DND-41 (cell line): ENCODE results near the gene FHIT.

Experiments
- EZH2 ChIP-seq: IDR thresholded peaks from 3 replicates; pipeline ENCODE4 v1.6.1; 2012; ENCODE audit warnings: borderline replicate concordance, low read depth, mild to moderate bottlenecking, moderate library complexity, low read length, inconsistent platforms; ENCODE audit not compliant: severe bottlenecking
- TF ChIP-seq, protein P1 (sequence below): IDR thresholded peaks from 2 replicates; pipeline ENCODE4 v1.5.1; 2012; ENCODE audit warnings: borderline replicate concordance, low read length, moderate library complexity, mild to moderate bottlenecking; ENCODE audit not compliant: poor library complexity, severe bottlenecking; ENCODE audit errors: extremely low read depth

DNA sequence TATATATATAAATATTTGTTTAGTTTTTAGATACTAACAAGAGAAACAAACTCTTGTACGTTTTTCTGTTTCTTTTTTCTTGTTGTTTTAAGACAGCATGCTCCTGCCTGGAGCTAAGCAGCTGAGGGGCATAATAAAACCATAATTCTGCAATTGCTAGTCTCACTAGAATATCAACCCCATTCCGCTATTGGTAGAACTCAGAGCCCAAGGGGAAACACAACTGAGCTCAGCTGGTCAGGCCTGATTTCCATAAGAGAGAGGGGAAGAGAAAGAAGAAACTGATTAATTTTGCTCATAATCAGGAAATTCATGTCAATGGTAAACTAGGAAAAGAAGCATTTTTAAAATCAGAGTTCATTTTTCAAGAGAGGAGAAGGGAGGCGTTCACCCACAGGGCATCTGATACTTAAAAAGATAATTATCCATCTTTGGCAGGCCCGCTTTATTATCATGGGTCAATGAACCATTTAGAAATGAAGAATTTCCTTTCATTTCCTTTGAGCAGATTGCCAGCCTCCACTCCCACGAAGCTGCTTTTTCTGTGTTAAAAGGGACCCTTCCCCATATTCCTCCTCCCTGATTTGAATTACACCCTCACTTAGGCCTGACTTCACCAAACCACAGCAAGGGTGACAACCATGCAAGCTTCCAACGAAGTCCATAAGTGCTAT is 1236.1 kb downstream of the FHIT start:
- TF ChIP-seq, protein P1, sequence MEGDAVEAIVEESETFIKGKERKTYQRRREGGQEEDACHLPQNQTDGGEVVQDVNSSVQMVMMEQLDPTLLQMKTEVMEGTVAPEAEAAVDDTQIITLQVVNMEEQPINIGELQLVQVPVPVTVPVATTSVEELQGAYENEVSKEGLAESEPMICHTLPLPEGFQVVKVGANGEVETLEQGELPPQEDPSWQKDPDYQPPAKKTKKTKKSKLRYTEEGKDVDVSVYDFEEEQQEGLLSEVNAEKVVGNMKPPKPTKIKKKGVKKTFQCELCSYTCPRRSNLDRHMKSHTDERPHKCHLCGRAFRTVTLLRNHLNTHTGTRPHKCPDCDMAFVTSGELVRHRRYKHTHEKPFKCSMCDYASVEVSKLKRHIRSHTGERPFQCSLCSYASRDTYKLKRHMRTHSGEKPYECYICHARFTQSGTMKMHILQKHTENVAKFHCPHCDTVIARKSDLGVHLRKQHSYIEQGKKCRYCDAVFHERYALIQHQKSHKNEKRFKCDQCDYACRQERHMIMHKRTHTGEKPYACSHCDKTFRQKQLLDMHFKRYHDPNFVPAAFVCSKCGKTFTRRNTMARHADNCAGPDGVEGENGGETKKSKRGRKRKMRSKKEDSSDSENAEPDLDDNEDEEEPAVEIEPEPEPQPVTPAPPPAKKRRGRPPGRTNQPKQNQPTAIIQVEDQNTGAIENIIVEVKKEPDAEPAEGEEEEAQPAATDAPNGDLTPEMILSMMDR = no peak
- TF ChIP-seq EZH2 = no peak
